ENCODE measurements around the gene OLFML2A.
"Not testable (repeated sequence)": the region's sequence is repeated elsewhere in the genome, so short reads cannot be mapped to it uniquely, and the experiment has no call there.

OLFML2A gene

DNA sequence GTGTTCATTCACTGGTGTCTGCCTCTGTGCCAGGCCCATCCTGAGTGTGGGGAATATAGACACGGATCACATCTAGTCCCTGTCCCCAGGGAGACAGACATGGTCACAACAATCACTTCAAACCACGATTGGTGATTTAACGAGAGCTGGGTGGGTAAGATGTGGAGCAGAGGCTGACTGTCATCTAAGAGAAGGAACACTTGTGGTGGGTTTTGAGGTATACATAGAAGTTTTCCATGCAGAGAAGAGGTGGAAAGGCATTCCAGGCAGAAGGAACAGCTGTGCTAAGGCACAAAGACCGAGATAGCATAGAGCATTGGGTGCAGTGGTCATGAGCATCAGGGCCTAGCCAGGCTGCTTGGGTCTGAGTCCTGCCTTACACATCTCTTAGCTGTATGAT is 53.7 kb downstream of the OLFML2A start:
- no peak for DNase-seq

DNA sequence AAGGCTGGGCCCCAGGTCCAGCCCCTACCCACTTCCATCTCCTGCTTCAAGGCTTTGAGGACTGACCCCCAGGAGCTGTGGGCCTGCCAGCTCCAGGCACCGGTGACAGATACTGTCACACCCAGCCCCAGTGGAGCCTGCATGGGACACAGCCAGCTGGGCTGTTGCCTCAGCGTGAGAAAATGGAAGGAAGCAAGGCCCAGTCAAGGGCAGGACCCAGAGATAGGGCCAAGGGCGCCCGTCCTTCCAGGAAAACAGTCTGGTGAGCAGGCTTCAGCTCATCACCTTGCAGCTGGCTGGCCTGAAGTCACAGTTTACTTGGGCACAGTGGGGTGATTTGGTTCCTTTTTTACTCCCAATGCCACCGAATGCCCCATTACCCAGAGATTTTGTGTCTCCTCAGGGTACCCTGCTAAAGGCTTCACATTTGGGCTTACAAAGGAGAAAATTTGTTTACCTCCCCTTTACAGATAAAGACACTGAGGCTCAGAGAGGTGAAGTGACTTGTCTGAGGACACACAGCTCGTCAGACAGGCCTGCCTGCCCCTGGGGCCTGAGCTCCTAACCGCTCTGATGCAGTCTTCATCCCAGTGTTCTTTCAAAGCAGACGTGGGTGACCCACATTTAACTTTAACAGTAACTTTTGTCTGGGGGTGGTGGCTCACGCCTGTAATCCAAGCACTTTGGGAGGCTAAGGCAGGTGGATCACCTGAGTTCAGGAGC is 54.9 kb downstream of the OLFML2A start:
- DNase-seq: no peak

DNA sequence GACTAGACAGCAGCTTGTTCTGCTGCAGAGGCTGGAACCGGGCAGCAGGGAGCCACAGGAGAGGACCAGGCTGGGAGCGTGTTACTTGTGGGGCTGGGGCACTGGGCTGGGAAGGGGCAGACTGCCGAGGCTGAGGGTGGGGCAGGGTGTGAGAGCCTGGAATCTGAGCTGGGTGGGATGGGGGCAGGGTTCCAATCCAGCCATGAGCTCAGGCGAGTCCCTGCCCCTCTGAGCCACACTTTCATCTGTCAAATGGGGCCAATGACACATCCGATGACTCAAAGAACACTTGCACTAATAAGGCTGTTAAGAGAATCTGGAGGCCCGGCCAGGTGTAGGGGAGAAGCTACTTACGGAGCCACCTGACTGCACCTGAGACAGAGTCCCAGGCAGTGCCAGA is 57.7 kb downstream of the OLFML2A start:
- no peak for DNase-seq

DNA sequence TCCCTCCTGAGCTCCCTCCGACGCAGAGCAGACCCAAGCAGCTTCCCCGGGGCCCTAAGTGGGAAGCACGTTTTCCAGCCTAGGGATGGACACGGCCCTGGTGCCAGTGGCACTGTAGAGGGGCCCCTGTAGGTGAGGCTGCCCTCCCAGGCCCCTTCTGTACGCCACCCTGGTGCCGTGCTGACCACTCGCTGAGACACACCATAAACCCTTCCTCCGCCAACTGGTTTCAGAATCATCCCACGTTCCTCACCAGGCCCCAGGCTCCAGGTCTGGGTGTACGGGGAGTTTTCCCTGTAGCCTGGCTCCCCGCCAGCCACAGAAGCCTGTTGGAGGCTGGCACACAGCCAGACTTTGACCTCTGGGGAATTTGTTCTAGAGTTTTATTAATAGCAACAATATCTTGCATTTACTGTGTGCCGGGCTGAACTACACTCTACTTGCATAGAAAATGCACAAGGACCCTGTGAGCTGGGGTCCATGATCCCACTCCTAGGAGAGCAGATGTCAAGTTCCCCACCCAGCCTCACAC is 58.2 kb downstream of the OLFML2A start:
- no peak for DNase-seq

DNA sequence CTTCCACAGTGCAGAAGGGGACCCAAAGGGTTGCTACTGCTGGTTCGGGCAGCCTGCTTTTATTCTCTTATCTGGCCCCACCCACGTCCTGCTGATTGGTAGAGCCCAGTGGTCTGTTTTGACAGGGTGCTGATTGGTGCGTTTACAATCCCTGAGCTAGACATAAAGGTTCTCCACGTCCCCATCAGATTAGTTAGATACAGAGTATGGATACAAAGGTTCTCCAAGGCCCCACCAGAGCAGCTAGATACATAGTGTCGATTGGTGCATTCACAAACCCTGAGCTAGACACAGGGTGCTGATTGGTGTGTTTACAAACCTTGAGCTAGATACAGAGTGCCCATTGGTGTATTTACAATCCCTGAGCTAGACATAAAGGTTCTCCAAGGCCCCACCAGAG is 61.2 kb downstream of the OLFML2A start:
- DNase-seq: not testable (repeated sequence)

DNA sequence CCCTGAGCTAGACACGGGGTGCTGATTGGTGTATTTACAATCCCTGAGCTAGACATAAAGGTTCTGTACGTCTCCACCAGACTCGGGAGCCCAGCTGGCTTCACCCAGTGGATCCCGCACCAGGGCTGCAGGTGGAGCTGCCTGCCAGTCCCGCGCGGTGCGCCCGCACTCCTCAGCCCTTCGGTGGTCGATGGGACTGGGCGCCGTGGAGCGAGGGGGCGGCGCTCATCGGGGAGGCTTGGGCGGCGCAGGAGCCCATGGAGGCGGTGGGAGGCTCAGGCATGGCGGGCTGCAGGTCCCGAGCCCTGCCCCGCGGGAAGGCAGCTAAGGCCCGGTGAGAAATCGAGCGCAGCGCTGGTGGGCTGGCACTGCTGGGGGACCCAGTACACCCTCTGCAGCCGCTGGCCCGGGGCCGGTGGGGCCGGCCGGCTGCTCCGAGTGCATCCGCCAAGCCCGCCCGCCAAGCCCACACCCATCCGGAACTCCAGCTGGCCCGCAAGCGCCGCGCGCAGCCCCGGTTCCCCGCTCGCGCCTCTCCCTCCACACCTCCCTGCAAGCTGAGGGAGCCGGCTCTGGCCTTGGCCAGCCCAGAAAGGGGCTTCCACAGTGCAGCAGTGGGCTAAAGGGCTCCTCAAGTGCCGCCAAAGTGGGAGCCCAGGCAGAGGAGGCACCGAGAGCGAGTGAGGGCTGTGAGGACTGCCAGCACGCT is 61.8 kb downstream of the OLFML2A start:
- not testable (repeated sequence) for DNase-seq

DNA sequence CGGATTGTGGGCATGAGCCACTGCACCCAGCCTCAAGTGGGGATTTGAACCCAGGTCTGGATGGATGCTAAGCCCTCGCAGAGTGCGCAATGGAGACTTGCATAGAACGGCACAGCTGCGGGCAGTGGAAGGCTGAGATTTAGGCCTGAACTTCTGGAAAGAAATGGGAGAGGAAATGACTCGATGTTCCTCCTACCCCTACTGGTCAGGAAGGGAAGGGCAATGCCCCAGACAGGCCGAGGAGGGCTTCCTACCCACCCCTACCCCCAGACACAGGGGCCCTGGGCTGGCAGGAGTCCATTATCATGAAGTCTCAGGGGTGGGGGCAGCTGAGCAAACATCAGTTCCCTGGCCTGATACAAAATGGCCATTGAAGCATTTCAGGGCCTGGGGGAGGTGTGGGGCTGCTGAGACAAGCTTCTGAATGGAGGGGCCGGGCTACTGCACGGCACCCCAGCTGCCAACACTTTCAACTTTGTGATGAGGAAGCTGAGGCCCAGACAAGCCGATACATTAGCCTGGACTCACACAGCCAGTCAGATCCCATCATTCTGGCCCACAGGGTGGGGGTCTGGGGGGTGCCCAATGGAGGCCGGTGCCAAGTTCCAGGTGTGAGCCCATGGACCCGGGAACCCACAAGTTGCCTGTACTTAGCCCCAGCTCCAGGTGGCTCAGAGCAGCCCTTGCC is 62.8 kb downstream of the OLFML2A start:
- no peak for DNase-seq

DNA sequence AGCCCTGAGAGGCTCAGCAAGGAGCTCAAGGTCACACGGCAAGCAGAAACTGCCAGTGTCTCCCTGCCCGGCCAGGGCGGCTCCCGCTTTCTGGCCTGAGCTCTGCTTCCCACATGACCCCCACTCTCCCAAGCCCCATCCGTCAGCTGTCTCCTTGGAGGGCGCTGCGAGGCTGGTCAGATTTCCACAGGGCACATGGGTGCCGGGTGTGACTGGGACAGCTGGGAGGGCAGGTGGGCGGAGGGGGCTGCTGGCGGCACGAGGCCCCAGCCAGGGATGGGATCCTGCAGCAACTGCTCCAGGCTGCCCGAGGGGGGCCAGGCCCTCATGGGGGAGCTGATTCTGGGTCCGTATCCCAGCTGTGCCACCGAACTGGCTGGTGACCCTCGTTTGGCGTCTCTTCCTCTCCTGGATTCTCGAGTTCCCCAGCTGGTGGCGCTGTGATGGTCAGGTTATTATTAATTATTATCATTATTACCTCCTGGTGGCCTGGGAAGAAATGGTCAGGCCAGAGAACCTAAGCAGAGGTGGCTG is 63.4 kb downstream of the OLFML2A start:
- no peak for DNase-seq

DNA sequence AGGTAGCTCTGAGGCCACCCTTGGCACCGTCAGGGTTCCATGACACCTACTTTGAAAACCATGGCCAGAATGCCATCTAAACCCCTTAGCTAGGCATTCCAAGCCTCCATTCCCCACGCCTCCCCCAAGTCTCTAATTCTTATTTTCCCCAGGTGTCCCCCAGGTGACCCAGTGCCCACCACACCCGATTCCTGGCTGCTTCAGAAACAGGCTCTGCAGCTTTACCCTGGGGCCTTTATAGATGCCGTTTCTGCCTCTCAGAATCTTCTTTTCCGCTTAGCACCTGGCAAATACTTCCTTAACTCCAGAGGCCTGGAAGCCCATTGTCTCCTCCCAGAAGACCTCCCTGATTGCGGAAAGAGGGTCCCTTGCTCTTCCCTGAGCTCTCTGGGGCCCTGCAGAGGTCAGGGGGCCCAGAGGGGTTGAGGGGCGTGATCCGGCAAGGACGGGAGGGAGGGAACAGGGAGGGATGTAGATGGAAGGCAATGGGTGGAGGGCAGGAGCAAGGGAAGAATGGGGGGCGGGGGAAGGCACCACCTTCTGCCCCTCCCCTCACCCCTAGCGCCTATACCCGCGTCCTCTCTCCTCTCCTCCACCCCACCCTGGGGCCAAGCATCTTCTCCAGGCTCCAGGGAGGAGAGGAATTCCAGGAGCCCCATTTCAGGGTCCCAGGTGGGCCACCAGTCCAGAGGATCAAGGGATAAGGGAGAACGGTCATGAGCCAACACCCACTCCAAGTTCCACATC is 64.3 kb downstream of the OLFML2A start:
- no peak for DNase-seq

DNA sequence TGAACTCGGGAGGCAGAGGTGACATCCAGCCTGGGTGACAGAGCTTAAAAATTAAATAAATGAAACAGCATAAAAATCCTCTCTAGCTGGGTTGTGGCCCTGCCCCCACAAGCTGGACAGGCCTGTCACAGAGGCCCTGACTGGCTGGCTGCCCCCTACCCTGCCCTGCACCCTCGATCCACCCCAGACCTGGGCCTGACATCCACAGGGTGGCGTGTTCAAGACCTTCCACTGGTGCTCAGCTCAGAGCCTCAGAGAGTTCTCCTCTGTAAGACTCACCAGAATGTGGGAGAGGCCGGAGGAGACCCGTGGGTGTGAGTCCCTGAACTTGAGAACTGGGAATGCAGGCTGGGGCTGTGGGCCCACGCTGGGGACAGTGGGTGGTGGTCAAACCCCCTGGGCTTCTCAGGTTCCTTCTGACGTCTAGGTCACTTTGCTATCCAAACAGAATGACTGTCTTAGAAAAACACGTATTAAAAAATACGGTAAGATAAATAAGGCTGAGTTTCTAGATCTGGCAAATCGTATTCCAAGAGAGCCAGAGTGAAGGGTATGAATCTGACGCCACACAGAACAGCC is 66.6 kb downstream of the OLFML2A start:
- no peak for DNase-seq

DNA sequence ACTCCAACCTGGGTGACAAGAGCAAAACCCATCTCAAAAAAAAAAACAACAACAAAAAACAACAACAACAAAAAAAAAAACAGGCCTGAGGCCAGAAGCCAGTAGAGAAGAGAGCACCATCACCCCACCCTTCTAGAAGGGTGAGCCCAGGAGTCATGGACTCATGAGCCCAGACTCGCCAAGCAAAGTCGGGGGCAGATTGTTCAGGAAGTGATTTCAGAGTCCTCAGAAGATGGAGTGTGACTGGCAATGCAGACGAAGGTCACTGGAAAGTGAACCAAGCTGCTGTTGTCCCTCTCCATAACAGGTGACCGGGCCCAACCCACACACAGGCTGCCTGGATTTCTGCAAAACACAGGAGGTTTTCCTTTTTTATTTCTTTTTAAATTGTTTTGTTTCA is 67.4 kb downstream of the OLFML2A start:
- no peak for DNase-seq

DNA sequence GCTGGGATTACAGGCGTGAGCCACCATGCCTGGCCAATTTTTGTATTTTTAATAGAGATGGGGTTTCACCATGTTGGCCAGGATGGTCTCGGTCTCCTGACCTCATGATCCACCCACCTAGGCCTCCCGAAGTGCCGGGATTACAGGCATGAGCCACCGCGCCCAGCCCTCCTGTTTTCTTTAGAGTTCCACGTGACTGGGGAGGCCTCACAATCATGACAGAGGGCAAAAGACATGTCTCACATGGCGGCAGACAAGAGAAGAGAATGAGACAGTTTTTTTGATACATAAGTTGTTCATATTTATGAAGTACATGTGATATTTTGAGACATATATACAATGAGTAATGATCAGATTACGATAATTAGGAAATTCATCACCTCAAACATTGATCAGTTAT is 69.5 kb downstream of the OLFML2A start:
- DNase-seq: not testable (repeated sequence)

DNA sequence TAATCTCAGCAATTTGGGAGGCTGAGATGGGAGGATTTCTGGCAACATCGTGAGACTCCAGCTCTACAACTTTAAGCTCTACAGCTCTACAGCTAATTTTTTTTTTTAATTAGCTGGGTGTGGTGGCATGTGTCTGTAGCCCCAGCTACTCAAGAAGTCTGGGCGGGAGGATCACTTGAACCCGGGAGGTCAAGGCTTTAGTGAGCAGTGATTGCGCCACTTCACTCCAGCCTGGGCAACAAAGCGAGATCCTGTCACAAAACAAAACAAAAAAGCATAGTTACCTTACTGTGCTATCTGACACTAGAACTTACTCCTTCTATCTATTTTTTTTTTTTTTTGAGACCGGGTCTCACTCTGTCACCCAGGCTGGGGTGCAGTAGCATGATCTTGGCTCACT is 70.0 kb downstream of the OLFML2A start:
- no peak for DNase-seq

DNA sequence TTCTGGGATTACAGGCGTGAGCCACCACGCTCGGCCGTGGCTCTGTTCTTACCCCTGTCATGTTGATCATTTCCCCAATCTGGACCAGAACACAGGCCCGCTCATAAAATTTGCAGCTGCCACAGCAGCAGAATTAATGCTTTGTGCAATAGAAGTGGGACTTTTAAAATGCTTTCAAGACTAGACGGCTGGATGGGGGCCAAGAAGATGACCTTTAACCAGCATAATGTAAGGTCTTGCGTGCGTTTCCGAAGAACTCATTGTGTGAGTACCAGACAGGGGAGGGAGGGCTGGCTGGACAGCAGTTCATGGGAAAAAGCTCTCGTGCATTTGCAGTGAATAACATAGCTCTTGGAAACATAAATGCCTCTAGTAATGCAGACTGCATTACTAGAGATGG is 72.9 kb downstream of the OLFML2A start:
- no peak for DNase-seq

DNA sequence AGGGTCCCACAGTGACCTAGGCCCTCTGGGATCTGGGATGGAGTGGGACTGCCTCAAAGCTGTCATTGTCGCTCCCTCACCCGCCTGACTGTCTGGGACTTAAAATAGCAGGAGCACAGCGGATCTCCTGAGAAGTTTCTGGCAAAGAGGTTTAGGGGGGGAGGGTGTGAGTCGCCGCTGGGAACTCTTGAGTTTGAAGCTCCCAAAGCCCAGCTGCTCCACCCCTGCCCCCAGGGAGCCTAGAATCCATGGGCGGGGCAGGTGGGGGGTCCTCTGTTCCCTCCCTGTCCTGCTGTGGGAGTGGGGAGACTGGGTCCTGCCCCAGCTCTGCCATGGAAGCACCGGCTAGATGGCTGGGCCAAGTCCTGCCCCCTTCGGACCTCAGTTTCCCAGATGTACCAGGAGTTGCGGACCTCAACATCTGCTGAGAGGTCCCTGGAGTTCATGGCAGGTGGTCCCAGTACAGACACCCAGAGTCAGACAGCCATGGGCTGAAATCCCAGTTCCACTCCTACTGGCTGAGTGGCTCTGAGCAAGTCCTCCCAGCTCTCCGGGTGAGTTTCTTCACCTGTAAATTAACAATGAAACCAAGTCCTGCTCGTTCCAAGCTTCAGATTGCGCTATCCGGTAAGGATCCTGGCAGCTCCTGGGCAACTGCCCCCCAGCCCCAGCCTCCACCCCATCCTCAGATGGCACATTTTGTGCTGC is 75.3 kb downstream of the OLFML2A start:
- no peak for DNase-seq

DNA sequence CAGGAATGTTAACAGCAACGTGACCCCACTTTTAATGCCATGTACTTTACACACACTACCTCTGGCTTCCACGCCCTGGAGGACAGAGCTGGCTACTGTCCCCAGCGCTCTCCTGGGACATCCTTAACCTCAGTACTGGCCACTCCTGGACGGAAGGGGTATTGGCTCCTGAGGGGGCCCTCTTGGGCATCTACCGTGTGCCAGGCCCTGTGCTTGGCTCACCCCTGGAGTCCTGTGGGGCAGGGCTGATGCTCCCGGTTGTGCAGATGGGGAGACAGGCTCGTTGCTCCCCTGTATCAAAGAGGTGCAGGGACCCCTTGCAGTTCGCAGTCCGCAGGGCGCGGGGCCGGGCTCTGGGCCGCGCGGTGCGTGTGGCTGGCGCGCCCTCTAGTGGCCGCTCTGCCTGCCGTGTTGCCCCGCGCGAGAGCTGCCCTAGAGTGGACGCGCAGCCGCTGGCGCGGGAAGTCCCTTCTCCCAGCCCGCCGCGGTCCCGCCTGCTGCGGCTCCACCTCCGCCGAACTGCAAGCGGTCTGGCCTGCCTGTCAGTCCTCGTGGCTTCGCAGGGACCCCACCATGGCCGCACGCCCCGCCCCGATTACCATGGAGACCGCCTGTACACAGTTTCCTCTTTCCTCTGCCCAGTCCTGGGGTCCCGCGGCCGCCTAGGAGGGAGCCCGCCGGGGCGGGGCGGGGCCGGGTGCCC is 76.0 kb downstream of the OLFML2A start, which contains the start of gene WDR38:
Gene WDR38, plus strand, starts transcription at position 632 of the 703 bp plus-strand sequence. CDS start 72 bp downstream, outside the sequence.
- peak; percentile 92 for DNase-seq

DNA sequence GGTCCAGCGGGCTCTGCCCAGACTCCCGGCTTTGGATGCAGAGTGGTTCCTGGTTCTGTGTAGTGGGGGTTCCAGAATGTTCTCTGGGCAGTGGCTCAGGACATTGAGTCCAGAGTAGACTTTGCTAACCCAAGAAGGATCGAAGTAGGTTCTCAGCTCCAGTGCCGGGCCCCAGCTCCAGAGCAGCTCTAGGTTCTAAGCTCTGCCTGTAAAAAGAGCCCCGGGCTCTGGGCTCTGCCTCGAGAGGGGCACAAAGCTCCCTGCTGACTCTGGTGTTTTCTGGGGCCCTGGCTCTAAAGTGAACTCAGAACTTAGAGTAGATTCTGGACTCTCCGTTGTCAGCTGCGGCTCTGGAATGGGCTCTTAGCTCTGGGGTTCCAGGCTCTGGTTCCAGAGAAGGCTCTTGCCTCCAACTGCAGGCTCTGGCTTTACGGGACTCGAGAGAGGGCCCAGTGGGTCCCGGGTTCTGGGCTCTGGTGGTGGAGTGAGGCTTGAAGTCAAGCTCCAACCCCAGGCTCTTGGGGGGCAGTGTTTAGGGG is 76.7 kb downstream of the OLFML2A start:
- DNase-seq: no peak

DNA sequence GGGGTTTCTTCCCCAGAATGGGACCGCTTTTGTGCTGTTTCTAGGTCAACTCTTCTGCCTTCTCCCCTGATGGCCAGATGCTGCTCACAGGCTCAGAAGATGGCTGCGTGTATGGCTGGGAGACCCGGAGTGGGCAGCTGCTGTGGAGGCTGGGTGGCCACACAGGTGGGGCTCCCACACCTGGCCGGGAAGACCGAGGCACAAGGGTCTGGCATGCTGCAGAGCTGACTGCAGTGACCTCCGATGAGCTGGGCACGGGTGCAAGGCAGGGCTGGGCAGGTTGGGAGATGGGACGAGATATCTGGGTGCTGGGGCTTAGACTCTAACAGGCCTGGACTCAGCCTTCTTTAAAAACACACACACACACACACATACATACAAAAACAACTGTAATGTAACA is 77.2 kb downstream of the OLFML2A start:
- no peak for DNase-seq

DNA sequence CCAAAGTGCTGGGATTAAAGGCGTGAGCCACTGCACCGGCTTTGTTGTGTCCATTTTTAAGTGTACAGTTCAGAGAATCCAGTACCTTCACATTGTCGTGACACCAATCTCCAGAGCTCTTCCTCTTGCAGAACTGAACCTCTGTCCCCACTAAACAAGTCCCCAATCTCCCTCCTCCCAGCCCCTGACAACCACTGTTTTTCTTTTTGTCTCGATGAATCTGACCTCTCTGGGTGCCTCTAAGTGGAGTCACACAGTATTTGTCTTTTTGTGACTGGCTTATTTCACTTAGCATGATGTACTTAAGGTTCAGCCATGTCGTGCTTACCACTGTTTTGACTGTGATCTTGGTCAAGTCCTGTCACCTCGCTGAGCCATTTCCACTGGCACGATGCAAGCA is 77.9 kb downstream of the OLFML2A start:
- no peak for DNase-seq

DNA sequence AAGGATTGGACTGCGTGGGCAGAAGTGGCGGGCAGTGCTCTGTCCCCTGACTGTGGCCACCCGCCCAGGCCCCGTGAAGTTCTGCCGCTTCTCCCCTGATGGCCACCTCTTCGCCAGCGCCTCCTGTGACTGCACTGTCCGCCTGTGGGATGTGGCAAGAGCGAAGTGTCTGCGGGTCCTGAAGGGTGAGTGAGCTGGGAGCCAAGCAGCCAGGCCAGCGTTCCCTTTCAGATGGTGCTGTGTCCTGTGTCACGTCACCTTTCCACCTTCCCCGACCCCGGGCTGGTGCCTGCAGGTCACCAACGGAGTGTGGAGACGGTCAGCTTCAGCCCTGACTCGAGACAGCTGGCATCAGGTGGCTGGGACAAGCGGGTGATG is 78.6 kb downstream of the OLFML2A start:
- DNase-seq: no peak
